Uterus (tissue), 4 donors: Measurements from ENCODE around the gene TMEM184B. TPM values are rescaled to one million over a fixed set of nuclear protein-coding genes. Genes with fewer than 3 reads are reported as not detected.
A peak's percentile ranks its signal among the peaks of the same experiment; 100 is the strongest.

Experiments used
- DNase-seq, 2 donors: peaks; one replicate each; pipeline ENCODE4 v3.0.0-alpha.2; 2019 to 2020
- H3K27ac ChIP-seq, 2 donors: fragments of 200-600 bp; sonication (generic); 1 replicate in 1 of 2; 2 replicates in 1 of 2; pipeline ENCODE4 v1.5.1; 2016 to 2018
- H3K27me3 ChIP-seq, 2 donors: fragments of 200-600 bp; sonication (generic); one replicate each; pipeline ENCODE4 v1.5.1; 2018 to 2019; ENCODE audit warnings: control low read depth in 1 of 2
- H3K36me3 ChIP-seq, 2 donors: fragments of 200-600 bp; sonication (generic); one replicate each; pipeline ENCODE4 v1.5.1; 2019; ENCODE audit warnings: control low read depth in 1 of 2
- H3K4me1 ChIP-seq, 2 donors: fragments of 200-600 bp; sonication (generic); one replicate each; pipeline ENCODE4 v1.5.1; 2018 to 2019; ENCODE audit warnings: control low read depth in 1 of 2
- H3K4me3 ChIP-seq, 2 donors: fragments of 200-600 bp; sonication (generic); 1 replicate in 1 of 2; 2 replicates in 1 of 2; pipeline ENCODE4 v1.5.1; 2018 to 2019; ENCODE audit warnings: mild to moderate bottlenecking in 1 of 2
- H3K9me3 ChIP-seq, 2 donors: fragments of 200-600 bp; sonication (generic); one replicate each; pipeline ENCODE4 v1.5.1; 2019; ENCODE audit warnings: control low read depth in 1 of 2
- POLR2A ChIP-seq, 2 donors: fragments of 450-650 bp; IDR thresholded peaks; one replicate each; pipeline ENCODE4 v1.6.1; 2016; ENCODE audit warnings: antibody characterized with exemption in 2 of 2, mild to moderate bottlenecking in 1 of 2, moderate library complexity in 1 of 2
- intact Hi-C: fragments of 100-400 bp; cut with DNase I; formaldehyde crosslinking; loops from one replicate; pipeline ENCODE4 v1.15.1; 2023; ENCODE audit warnings: low total_unique reads
- total RNA-seq, 4 donors: library from RNA; depleted of rRNA in 3 of 4; stranded (reverse); fragments of >200 nt in 3 of 4; gene quantifications; one replicate each; pipeline versions ENCODE4 v1.1.0 to v1.2.4, GENCODE V29; 2014 to 2023
- TF ChIP-seq, protein P1 (sequence below), 4 experiments: fragments of 200-600 bp in 2 of 4; fragments of 450-650 bp in 2 of 4; sonication (generic) in 2 of 4; IDR thresholded peaks; one replicate each; pipeline ENCODE4 v1.5.1; 2016 to 2019; ENCODE audit warnings: antibody characterized with exemption in 4 of 4, mild to moderate bottlenecking in 2 of 4, moderate library complexity in 1 of 4
- donor health status: DM: yes; HTN: yes; CAD: no.

Gene TMEM184B
- total RNA-seq, 4 donors from 2014 or later: 31.7 to 70.4 (median 50.7) TPM

DNA sequence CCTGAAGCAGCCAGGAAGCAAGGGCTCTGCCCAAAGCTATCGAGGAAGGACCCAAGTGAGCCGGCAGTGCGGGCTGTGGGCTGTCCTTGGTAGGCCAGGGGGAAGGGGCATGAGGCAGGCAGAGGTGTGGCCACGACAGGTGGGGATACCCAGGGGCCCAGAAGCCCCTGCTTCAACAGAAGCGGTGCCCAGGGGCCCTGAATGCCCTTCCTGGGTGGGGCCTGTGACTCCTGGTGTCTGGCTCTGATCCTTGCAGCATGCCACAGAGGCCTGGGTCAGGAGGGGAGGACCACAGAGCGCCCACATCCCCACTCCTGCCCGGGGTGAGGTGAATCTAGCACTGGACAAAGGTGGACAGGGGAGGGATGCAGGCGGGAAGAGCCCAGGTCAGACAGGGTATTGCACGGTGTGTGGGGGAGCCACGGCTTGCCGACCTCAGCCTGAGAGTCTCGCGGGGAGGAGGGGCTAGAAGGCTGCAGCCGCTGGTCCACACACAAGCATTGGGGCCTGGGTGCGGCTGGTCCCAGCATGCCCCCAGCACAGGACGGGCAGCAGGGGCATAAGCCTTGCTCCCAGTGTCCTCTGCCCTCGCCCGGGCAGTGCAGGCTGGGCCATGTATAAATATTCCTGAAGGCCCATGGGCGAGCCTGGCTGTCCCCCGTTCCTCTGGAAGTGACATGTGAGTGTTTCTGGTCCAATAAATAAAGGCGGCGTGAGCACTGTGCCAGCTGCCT is 52.0 kb downstream of the TMEM184B start:
- Histone ChIP-seq H3K4me3 (no peak overlapping the region), H3K9me3 (no peaks in the 10 kb centered on the region), H3K4me1 (peaks cover 0 to 21% of the 10 kb centered on the region in 2 donors), H3K27me3 (no peaks in the 10 kb centered on the region), H3K36me3 (no peaks in the 10 kb centered on the region), H3K27ac (peak overlapping the region; percentile 89 to 99)
- no peak for DNase-seq
- no peak for TF ChIP-seq POLR2A (IDR thresholded peaks at IDR 0.05)
- TF ChIP-seq, protein P1, sequence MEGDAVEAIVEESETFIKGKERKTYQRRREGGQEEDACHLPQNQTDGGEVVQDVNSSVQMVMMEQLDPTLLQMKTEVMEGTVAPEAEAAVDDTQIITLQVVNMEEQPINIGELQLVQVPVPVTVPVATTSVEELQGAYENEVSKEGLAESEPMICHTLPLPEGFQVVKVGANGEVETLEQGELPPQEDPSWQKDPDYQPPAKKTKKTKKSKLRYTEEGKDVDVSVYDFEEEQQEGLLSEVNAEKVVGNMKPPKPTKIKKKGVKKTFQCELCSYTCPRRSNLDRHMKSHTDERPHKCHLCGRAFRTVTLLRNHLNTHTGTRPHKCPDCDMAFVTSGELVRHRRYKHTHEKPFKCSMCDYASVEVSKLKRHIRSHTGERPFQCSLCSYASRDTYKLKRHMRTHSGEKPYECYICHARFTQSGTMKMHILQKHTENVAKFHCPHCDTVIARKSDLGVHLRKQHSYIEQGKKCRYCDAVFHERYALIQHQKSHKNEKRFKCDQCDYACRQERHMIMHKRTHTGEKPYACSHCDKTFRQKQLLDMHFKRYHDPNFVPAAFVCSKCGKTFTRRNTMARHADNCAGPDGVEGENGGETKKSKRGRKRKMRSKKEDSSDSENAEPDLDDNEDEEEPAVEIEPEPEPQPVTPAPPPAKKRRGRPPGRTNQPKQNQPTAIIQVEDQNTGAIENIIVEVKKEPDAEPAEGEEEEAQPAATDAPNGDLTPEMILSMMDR (IDR thresholded peaks at IDR 0.05): no peak
- intact Hi-C loops: loop anchor here (10.0 kb wide), 1 partner anchor 96 kb away; no protein-coding TSS in a partner anchor

DNA sequence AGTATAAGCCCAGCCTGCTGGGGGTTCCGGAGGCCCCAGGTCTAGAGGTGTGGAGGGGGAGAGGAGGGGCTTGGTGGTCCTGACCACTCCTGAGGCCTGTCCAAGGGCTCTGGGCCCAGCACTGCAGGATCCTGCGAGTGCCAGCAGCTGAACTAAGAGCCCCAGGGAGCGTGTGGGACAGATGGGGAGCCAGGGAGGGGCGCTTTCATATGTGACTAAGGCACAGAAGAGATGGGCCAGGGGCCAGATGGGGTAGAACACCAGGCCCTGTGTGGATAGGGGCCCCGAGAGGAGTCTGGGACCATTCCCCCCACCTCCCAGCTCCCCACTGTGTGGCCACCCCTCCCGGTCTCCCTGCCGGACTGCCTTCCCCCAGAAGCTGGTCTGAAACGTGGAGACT is 52.6 kb downstream of the TMEM184B start:
- no peaks in the 10 kb centered on the region for H3K36me3 ChIP-seq
- no peak for DNase-seq
- H3K27me3 ChIP-seq: no peaks in the 10 kb centered on the region
- no peak overlapping the region for H3K4me3 ChIP-seq
- TF ChIP-seq, protein P1 (IDR thresholded peaks at IDR 0.05): no peak
- TF ChIP-seq POLR2A (IDR thresholded peaks at IDR 0.05): no peak
- H3K9me3 ChIP-seq: no peaks in the 10 kb centered on the region
- H3K4me1 ChIP-seq: peaks cover 0 to 21% of the 10 kb centered on the region in 2 donors
- H3K27ac ChIP-seq: peak overlapping the region; percentile 89 to 99
- intact Hi-C loops: loop anchor here (10.0 kb wide), 1 partner anchor 95 kb away; no protein-coding TSS in a partner anchor

DNA sequence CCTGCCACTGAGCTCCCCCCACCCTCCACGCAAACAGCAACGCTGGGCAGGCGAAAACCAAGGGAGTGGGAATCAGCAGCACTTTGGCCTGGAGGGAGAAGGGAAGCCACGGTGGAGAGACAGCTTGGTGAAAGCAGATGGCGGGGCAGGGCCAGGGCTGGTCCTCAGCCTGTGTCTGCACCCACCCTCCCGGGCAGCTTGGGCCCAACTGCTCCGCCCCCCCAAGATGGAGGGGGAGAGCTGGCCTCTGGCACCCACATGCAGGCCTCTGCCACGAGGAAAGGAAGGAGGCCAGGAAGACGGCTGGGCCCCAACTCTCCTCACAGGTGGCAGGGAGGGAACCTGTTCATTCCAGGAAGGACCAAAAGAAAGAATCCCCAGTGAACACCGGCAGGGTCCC is 53.2 kb downstream of the TMEM184B start:
- no peak overlapping the region for H3K4me3 ChIP-seq
- H3K36me3 ChIP-seq: no peaks in the 10 kb centered on the region
- peak overlapping the region; percentile 89 to 99 for H3K27ac ChIP-seq
- peaks cover 0 to 21% of the 10 kb centered on the region in 2 donors for H3K4me1 ChIP-seq
- intact Hi-C loops: loop anchor here (10.0 kb wide), 1 partner anchor 95 kb away; no protein-coding TSS in a partner anchor
- no peaks in the 10 kb centered on the region for H3K9me3 ChIP-seq
- no peak for DNase-seq
- H3K27me3 ChIP-seq: no peaks in the 10 kb centered on the region
- TF ChIP-seq POLR2A (IDR thresholded peaks at IDR 0.05): no peak
- TF ChIP-seq, protein P1 (IDR thresholded peaks at IDR 0.05): no peak

DNA sequence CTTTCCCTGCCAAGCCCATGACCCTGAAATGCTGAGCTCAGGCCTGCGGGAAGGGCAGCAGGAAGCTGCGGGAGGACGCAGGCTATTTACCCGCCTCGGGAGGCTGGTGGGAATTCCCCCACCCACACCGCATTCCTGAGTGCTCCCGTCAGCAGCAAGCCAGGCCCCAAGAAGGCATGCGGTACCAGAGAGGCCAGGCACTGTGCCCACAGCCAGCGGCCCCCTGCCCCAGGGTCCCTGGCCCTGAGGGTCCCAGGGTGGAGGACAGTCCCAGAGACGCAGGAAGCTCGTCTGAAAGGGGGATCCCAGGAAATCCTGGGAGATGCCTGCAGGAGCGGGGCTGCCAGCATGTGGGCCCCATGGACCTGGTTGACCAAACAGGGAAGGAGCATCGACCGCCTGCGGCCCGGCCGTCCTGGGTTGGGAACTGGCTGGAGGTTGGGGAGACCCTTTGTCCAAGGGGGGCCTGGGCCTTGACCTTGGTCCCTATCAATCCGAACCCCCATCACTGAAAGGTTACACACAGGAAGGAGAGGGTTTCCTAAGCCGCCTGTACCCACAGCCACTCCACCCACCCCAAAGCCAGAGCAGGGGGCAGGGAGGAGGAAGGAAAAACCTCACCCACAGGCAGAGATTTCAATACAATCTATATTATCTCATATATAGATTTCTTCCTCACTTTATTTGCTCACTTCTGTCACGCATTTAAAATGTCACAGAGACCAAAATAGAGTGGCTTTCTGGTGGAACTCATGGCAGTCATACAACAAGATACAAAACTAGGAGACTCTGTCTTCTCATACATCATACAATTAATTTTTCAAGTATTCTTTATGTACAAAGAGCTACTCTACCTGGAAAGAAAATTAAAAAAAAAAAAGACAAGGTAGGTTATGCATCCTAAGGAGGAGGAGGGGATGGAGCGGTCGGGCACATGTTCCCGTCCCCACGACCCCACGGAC is 53.9 kb downstream of the TMEM184B start:
- Histone ChIP-seq H3K4me3 (no peak overlapping the region), H3K27me3 (no peaks in the 10 kb centered on the region), H3K9me3 (no peaks in the 10 kb centered on the region), H3K36me3 (no peaks in the 10 kb centered on the region), H3K27ac (peak overlapping the region; percentile 89 to 99), H3K4me1 (peaks cover 0 to 21% of the 10 kb centered on the region in 2 donors)
- TF ChIP-seq, protein P1 (IDR thresholded peaks at IDR 0.05): no peak
- TF ChIP-seq POLR2A (IDR thresholded peaks at IDR 0.05): peak in 1 of 2 donors; percentile 44
- peak; percentile 83 to 85 for DNase-seq
- intact Hi-C loops: no loop called here
